Measurements from ENCODE around the gene FAM200B.

- no peak for TF ChIP-seq CTCF (IDR thresholded peaks at IDR 0.05)
- TF ChIP-seq EP300 (IDR thresholded peaks at IDR 0.05): no peak
Measured at GRCh38 chr4:15738877-15739276, 57.2 kb downstream of the FAM200B start.
